OCI-LY7 (cell line): ENCODE results near the gene ZFX. TPM values are rescaled to one million over a fixed set of nuclear protein-coding genes. Genes with fewer than 3 reads are reported as not detected.

Experiments
- Bru-seq: library from RNA; stranded (reverse); fragments of 400-500 nt; gene quantifications from one replicate; lab custom pipeline; 2021; lab: Mats Ljungman, UMichigan
- BruChase-seq, 2 experiments: library from RNA; stranded (reverse); fragments of 400-500 nt; gene quantifications; one replicate each; lab custom pipeline; 2021; lab: Mats Ljungman, UMichigan
- BruUV-seq: library from RNA; stranded (reverse); fragments of 400-500 nt; replicated peaks from 2 replicates; lab custom pipeline; 2021; lab: Mats Ljungman, UMichigan
- CTCF ChIA-PET: fragments of 300-600 bp; sonication (Branson Sonifier 250); formaldehyde crosslinking; loops from one replicate; lab custom pipeline; 2022; ENCODE audit warnings: antibody characterized with exemption; ENCODE audit not compliant: unreplicated experiment; lab: Charles Lee
- POLR2A ChIA-PET: fragments of 300-600 bp; sonication (Branson Sonifier 250); formaldehyde crosslinking; loops from one replicate; lab custom pipeline; 2022; ENCODE audit warnings: antibody characterized with exemption; lab: Charles Lee
- DNase-seq: peaks from one replicate; pipeline ENCODE4 v3.0.0-alpha.2; 2015; ENCODE audit warnings: low spot score
- H2AFZ ChIP-seq: fragments of 200-600 bp; sonication (generic), shearing (Covaris generic); 2 replicates; pipeline ENCODE4 v1.6.1; 2014; ENCODE audit warnings: mild to moderate bottlenecking, antibody characterized with exemption, low read length, moderate library complexity
- H3K27ac ChIP-seq: fragments of 200-600 bp; sonication (generic); 2 replicates; pipeline ENCODE4 v1.5.1; 2014; ENCODE audit warnings: mixed run types, low read depth, mild to moderate bottlenecking, moderate library complexity, low read length, inconsistent platforms; ENCODE audit not compliant: poor library complexity, severe bottlenecking
- H3K36me3 ChIP-seq: fragments of 200-600 bp; sonication (generic); 2 replicates; pipeline ENCODE4 v1.6.1; 2014; ENCODE audit warnings: mild to moderate bottlenecking, antibody characterized with exemption, low read length, moderate library complexity, mixed read lengths; ENCODE audit not compliant: insufficient read depth
- H3K4me1 ChIP-seq: fragments of 200-600 bp; sonication (generic); 2 replicates; pipeline ENCODE4 v1.5.1; 2014; ENCODE audit warnings: mild to moderate bottlenecking, low read length; ENCODE audit not compliant: insufficient read depth, poor library complexity, severe bottlenecking
- H3K4me2 ChIP-seq: fragments of 200-600 bp; sonication (generic); 2 replicates; pipeline ENCODE4 v1.6.1; 2014; ENCODE audit warnings: mild to moderate bottlenecking, low read length
- H3K4me3 ChIP-seq: fragments of 200-600 bp; sonication (generic); 2 replicates; pipeline ENCODE4 v1.5.1; 2014; ENCODE audit warnings: mild to moderate bottlenecking, low read depth, low read length; ENCODE audit not compliant: poor library complexity, severe bottlenecking
- H3K79me2 ChIP-seq: fragments of 200-600 bp; sonication (generic); 2 replicates; pipeline ENCODE4 v1.6.1; 2016; ENCODE audit warnings: low read depth, mild to moderate bottlenecking, low read length, moderate library complexity, mixed read lengths; ENCODE audit not compliant: insufficient read depth
- H3K9me2 ChIP-seq: fragments of 200-600 bp; sonication (generic); 2 replicates; pipeline ENCODE4 v1.6.1; 2016; ENCODE audit warnings: mild to moderate bottlenecking, low read length, mixed read lengths; ENCODE audit not compliant: insufficient read depth
- H3K9me3 ChIP-seq: fragments of 200-600 bp; sonication (generic); 2 replicates; pipeline ENCODE4 v1.6.1; 2014; ENCODE audit warnings: mild to moderate bottlenecking, mixed run types, low read length, mixed read lengths
- H4K20me1 ChIP-seq: fragments of 200-600 bp; sonication (generic); 2 replicates; pipeline ENCODE4 v1.6.1; 2014; ENCODE audit warnings: mild to moderate bottlenecking, antibody characterized with exemption, low read length, moderate library complexity, mixed read lengths; ENCODE audit not compliant: insufficient read depth
- CTCF ChIP-seq: fragments of 200-600 bp; sonication (generic); conservative IDR thresholded peaks from 2 replicates; pipeline ENCODE4 v1.5.1; 2014; ENCODE audit warnings: mild to moderate bottlenecking, antibody characterized with exemption, low read length, moderate library complexity, mixed read lengths
- EZH2phosphoT487 ChIP-seq: fragments of 200-600 bp; sonication (generic); IDR thresholded peaks from 2 replicates; pipeline ENCODE4 v1.6.1; 2018; ENCODE audit warnings: low read depth, borderline replicate concordance, mild to moderate bottlenecking, mixed run types, antibody characterized with exemption, low read length, moderate library complexity, mixed read lengths
- intact Hi-C: fragments of 100-400 bp; cut with micrococcal nuclease; formaldehyde crosslinking; loops from one replicate; pipeline ENCODE4 v1.10.0; 2022; ENCODE audit not compliant: unreplicated experiment
- long read RNA-seq: library from polyadenylated mRNA; stranded (forward); transcript quantifications from one replicate; pipeline ENCODE4 v2.0.0, GENCODE V29; 2022
- total RNA-seq, 2 experiments: library from RNA; depleted of rRNA in 1 of 2; stranded (reverse); fragments of >200 nt in 1 of 2; shearing (Covaris generic) in 1 of 2; gene quantifications; 2 replicates each; pipeline ENCODE4 v1.2.3, GENCODE V29; 2014 to 2022

ZFX gene
- total RNA-seq (2014; rRNA removed; shearing (Covaris generic)) (18.1 and 20.0 TPM in 2 replicates), total RNA-seq (2022) (34.8 and 37.6 TPM in 2 replicates), Bru-seq, nascent RNA (percentile 86 among the genes with signal in this experiment), BruChase-seq, experiment 1, labeled RNA remaining after a 6-hour chase (percentile 80 among the genes with signal in this experiment), BruChase-seq, experiment 2, labeled RNA remaining after a 2-hour chase (percentile 81 among the genes with signal in this experiment)
- long read RNA-seq, partial matches to known transcripts = 0 of 5 reads
- long read RNA-seq, other reads (novel, unspliced or antisense) = 4 of 5 reads

- H3K36me3 ChIP-seq = peaks cover 34% of the 10 kb centered on the region; the same call in 1 of the 2 replicates
- H3K27ac ChIP-seq = peak within 1 kb of the TSS; percentile 88
- intact Hi-C loops = loop anchor here (1.0 to 10.0 kb wide), 5 partner anchors 69 to 543 kb away; partner anchors contain the start of genes APOO, CXorf58, KLHL15 and POLA1
- TF ChIP-seq EZH2phosphoT487 (no peak), CTCF (no peak)
- peaks cover 48% of the 10 kb centered on the region for H3K79me2 ChIP-seq
- H3K4me3 ChIP-seq = peak within 1 kb of the TSS; percentile 75
- H3K9me2 ChIP-seq = no peaks in the 10 kb centered on the region
- H3K4me2 ChIP-seq = peak within 1 kb of the TSS; percentile 91
- DNase-seq = peak; percentile 58
- BruUV-seq = no TSS peak
- H2AFZ ChIP-seq = peak within 1 kb of the TSS; percentile 80; the same call in 1 of the 2 replicates
- peaks cover 56% of the 10 kb centered on the region for H3K4me1 ChIP-seq
- H3K9me3 ChIP-seq = no peaks in the 10 kb centered on the region
- CTCF ChIA-PET = no interaction called here
- POLR2A ChIA-PET = no interaction called here
- no peaks in the 10 kb centered on the region for H4K20me1 ChIP-seq
Observed at GRCh38 chrX:24149351-24150050, at the start of gene ZFX. Gene ZFX (plus strand): TSS chrX:24149729. CDS start chrX:24172743, 23,014 bp downstream.

GRCh38 chrX:24100713-24101112, 48.8 kb upstream of the ZFX start:
- Histone ChIP-seq H3K4me1 (no peaks in the 10 kb centered on the region), H3K4me3 (no peak overlapping the region), H3K27ac (no peak overlapping the region), H3K9me2 (no peaks in the 10 kb centered on the region), H3K36me3 (no peaks in the 10 kb centered on the region), H3K79me2 (no peaks in the 10 kb centered on the region), H3K9me3 (no peaks in the 10 kb centered on the region), H3K4me2 (no peak overlapping the region), H4K20me1 (no peaks in the 10 kb centered on the region), H2AFZ (no peak overlapping the region)
- DNase-seq = no peak
- intact Hi-C loops = no loop called here
- CTCF ChIA-PET = no interaction called here
- BruUV-seq = no TSS peak
- TF ChIP-seq EZH2phosphoT487 (no peak), CTCF (no peak)
- POLR2A ChIA-PET = no interaction called here
